Ishikawa (cell line): ENCODE data around the gene AHI1.
A peak's percentile ranks its signal among the peaks of the same experiment; 100 is the strongest.

Experiments
- CEBPB ChIP-seq: IDR thresholded peaks from 2 replicates; pipeline ENCODE4 v1.6.1; 2012
- CREB1 ChIP-seq: IDR thresholded peaks from 2 replicates; pipeline ENCODE4 v1.6.1; 2012; ENCODE audit warnings: low read depth
- EGR1 ChIP-seq: IDR thresholded peaks from 2 replicates; pipeline ENCODE4 v1.6.1; 2012
- EP300 ChIP-seq: IDR thresholded peaks from 2 replicates; pipeline ENCODE4 v1.6.1; 2012; ENCODE audit warnings: borderline replicate concordance
- FOXM1 ChIP-seq: IDR thresholded peaks from 2 replicates; pipeline ENCODE4 v1.6.1; 2012; ENCODE audit warnings: low read depth, borderline replicate concordance
- MAX ChIP-seq: IDR thresholded peaks from 2 replicates; pipeline ENCODE4 v1.6.1; 2012
- NFIC ChIP-seq: IDR thresholded peaks from 2 replicates; pipeline ENCODE4 v1.6.1; 2012
- RAD21 ChIP-seq: IDR thresholded peaks from 2 replicates; pipeline ENCODE4 v1.6.1; 2012; ENCODE audit warnings: low read depth
- REST ChIP-seq: IDR thresholded peaks from 2 replicates; pipeline ENCODE4 v1.6.1; 2012; ENCODE audit warnings: low read depth, mild to moderate bottlenecking
- TAF1 ChIP-seq: IDR thresholded peaks from 2 replicates; pipeline ENCODE4 v1.6.1; 2012; ENCODE audit warnings: low read depth, mild to moderate bottlenecking
- TCF12 ChIP-seq: IDR thresholded peaks from 2 replicates; pipeline ENCODE4 v1.6.1; 2012; ENCODE audit warnings: low read depth
- TEAD4 ChIP-seq: IDR thresholded peaks from 2 replicates; pipeline ENCODE4 v1.6.1; 2012
- USF1 ChIP-seq: IDR thresholded peaks from 2 replicates; pipeline ENCODE4 v1.6.1; 2012
- YY1 ChIP-seq: IDR thresholded peaks from 2 replicates; pipeline ENCODE4 v1.6.1; 2012; ENCODE audit warnings: low read depth
- ZBTB7A ChIP-seq: IDR thresholded peaks from 2 replicates; pipeline ENCODE4 v1.6.1; 2012; ENCODE audit warnings: low read depth

Gene AHI1

GRCh38 chr6:135497412-135498184 lies at the start of gene AHI1:
TSS of gene AHI1 (minus strand) at chr6:135497740. CDS start at chr6:135492237, 5,503 bp downstream.
- TF ChIP-seq TAF1, result peak; percentile 72
- TF ChIP-seq FOXM1, result peak; percentile 43; the same call in 1 of the 2 replicates
- no peak; the same call in 1 of the 2 replicates for TF ChIP-seq TEAD4
- no peak for TF ChIP-seq CEBPB
- TF ChIP-seq YY1, result no peak; the same call in 1 of the 2 replicates
- TF ChIP-seq CREB1, result peak; percentile 82
- peak; percentile 92 for TF ChIP-seq MAX
- peak; percentile 3; the same call in 1 of the 2 replicates for TF ChIP-seq ZBTB7A
- TF ChIP-seq EGR1, result peak; percentile 20; the same call in 1 of the 2 replicates
- TF ChIP-seq TCF12, result 0 out of 2 replicates have a peak, but pooled peaks have one; percentile 72
- peak; percentile 19; the same call in 1 of the 2 replicates for TF ChIP-seq USF1
- no peak for TF ChIP-seq RAD21
- no peak for TF ChIP-seq EP300
- peak; percentile 4; the same call in 1 of the 2 replicates for TF ChIP-seq NFIC
- TF ChIP-seq REST, result no peak

DNA sequence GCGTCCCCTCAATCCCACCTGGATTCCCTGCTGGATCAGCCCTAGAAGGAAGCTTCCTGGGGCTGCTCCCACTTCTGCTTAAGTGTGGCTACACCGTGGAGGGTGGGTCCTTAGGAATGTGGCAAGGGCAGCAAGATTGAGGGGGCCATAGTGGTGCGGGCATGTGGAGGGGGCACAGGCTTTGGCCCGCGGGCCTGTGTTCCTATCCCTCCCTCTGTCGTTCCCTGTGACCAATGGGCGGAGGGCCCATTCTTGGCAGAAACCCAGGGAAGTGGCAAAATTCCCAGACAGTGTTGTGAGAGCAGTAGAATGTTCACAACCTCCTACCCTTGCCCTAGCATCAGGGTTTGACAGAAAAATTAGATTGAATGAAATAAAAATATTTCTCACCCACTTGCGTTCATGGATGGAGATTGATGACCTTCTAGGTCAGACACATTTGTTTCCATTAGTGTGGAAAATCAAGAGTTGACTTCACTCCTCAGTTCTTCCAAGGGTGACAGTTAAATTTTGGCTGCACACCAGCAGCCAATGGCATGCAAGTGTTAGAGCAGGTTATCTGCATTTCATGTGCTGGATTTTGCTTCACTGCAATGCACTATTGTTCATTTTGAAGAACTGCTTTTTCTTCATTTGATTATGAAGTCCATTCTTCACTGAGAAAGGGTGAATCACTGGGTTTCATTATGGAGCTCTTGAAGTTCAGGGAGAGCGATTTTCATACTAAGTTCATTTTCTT lies 49.3 kb upstream of the AHI1 start:
- TF ChIP-seq USF1 (no peak), REST (no peak), FOXM1 (no peak), EGR1 (no peak), ZBTB7A (no peak), CEBPB (no peak), EP300 (no peak), MAX (no peak), YY1 (no peak), TAF1 (no peak), RAD21 (no peak), CREB1 (no peak), TEAD4 (no peak), TCF12 (no peak), NFIC (no peak)

- TF ChIP-seq EGR1, result no peak
- TF ChIP-seq REST, result no peak
- no peak for TF ChIP-seq YY1
- no peak for TF ChIP-seq FOXM1
- no peak for TF ChIP-seq RAD21
- TF ChIP-seq ZBTB7A, result no peak
- TF ChIP-seq CREB1, result no peak
- TF ChIP-seq TEAD4, result no peak
- TF ChIP-seq MAX, result no peak
- no peak for TF ChIP-seq USF1
- TF ChIP-seq TCF12, result no peak
- TF ChIP-seq CEBPB, result no peak
- TF ChIP-seq TAF1, result no peak
Observed at GRCh38 chr6:135546206-135546605, 48.7 kb upstream of the AHI1 start.
